Fibroblast of villous mesenchyme (primary cell): ENCODE results near the gene HSD3B1. TPM values are rescaled to one million over a fixed set of nuclear protein-coding genes. Genes with fewer than 3 reads are reported as not detected.
A peak's percentile ranks its signal among the peaks of the same experiment; 100 is the strongest.

ENCODE experiments used
- DNase-seq: peaks from one replicate; pipeline ENCODE4 v3.0.0-alpha.2; 2010; ENCODE audit warnings: low read depth
- H3K4me3 ChIP-seq: 2 replicates; pipeline ENCODE4 v1.5.1; 2011; ENCODE audit warnings: low read depth, mild to moderate bottlenecking, low read length
- CTCF ChIP-seq: IDR thresholded peaks from 2 replicates; pipeline ENCODE4 v1.5.1; 2012; ENCODE audit warnings: low read depth, mild to moderate bottlenecking, low read length; ENCODE audit not compliant: insufficient read depth
- total RNA-seq: library from RNA; depleted of rRNA; stranded (reverse); fragments of >200 nt; gene quantifications from 2 replicates; pipeline ENCODE4 v1.2.3, GENCODE V29; 2012

The HSD3B1 gene
- total RNA-seq, 1 donor, result 2.6 TPM

- H3K4me3 ChIP-seq, result no peak overlapping the region
- no peak for DNase-seq
- TF ChIP-seq CTCF, result no peak
Observed at GRCh38 chr1:119485201-119485600, 21.8 kb upstream of the HSD3B1 start.

- TF ChIP-seq CTCF, result no peak
- no peak overlapping the region for H3K4me3 ChIP-seq
- DNase-seq, result no peak
Observed at GRCh38 chr1:119488216-119488615, 18.8 kb upstream of the HSD3B1 start.

- no peak for TF ChIP-seq CTCF
- peak; percentile 4 for DNase-seq
- H3K4me3 ChIP-seq, result no peak overlapping the region
Observed at GRCh38 chr1:119489201-119489600, 17.8 kb upstream of the HSD3B1 start.

DNA sequence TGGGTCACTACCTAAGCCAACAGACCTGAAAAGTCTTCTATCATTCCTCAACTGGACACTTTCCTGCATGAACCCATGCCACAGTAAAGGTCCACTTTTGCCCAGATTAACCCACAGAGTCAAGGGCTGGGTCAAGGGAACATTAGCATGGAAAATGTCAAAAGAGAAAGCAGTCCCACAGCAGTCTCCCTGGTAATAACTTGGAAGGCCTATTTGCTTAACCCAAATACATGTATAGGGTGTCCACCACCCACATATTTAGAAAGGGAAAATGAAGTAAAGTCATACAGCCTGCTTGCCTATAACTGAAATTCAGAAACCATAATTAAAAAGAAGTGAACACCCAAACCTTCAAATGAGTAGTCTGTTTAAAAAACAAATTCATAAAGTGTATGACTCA lies 16.1 kb upstream of the HSD3B1 start:
- TF ChIP-seq CTCF, result no peak
- no peak for DNase-seq
- no peak overlapping the region for H3K4me3 ChIP-seq

DNA sequence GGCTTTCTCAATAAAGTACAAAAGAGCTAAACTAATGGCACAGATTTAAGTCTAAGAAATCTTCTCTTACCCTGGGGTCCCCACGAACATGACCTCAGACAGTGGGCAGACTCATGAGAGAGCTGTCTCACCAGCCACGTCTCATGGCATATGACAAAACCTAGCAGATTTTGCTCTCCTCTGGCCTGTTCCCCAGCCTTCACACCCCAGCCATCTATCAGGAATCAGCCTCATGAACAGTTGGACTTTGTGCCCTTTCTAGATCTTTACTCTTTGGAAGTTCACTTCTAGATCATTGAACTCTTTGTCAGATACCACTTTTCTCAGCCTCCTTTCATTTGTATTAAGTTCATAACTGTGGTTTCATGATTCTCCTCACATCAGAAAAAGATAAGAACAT lies 14.2 kb upstream of the HSD3B1 start:
- DNase-seq, result no peak
- TF ChIP-seq CTCF, result no peak
- no peak overlapping the region for H3K4me3 ChIP-seq

DNA sequence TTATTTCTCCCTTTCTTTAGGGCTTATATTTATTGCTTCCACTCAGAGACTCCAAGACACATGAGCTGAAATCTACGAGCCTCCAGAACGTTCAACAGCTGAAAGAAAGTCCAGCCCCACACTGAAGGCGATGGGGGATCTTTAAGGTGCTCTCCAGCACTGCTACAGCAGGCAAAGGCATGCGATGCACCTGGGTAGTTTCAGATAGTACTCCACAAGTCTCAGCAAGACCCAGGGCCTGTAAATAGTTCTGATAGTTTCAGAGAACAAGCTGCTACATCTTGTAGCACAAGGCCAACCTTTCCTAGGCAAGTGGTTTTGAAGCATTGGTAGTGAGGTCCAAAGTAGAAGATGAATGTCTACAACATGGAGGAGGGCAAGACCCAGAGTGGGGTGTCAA lies 2.2 kb upstream of the HSD3B1 start:
- no peak overlapping the region for H3K4me3 ChIP-seq
- TF ChIP-seq CTCF, result no peak
- no peak for DNase-seq

GRCh38 chr1:119510046-119510445 lies 3.0 kb downstream of the HSD3B1 start:
- no peak for TF ChIP-seq CTCF
- DNase-seq, result no peak
- no peak overlapping the region for H3K4me3 ChIP-seq
